HG02943 (cell line): Measurements from ENCODE around the gene SPNS3.

Source experiments
- ATAC-seq: cut with Tn5 transposase; IDR thresholded peaks from one replicate; pipeline ENCODE4 v1.9.1; 2021; ENCODE audit warnings: mild to moderate bottlenecking, low read depth, moderate library complexity; ENCODE audit not compliant: unreplicated experiment

The SPNS3 gene

GRCh38 chr17:4520894-4521600, 87.3 kb downstream of the SPNS3 start:
- ATAC-seq, result no peak

DNA sequence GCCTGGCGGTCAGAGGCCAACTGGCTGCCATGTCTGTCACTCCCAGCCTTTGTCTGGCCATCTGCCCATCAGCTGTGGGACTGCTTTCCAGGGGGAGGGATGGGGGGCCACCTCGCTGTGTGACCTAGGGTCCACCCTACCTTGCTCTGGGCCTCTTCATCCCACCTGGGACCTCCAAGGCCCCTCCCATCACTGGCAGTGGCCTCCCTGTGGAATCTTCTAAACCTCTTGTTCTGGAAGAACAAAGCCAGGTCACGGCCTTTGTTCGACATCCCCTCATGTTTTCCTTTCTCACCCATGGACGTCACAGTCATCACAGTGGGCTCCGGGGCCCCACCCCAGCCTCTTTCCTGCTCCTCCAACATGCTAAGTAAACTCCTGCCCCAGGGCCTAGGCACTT, 88.9 kb downstream of the SPNS3 start:
- ATAC-seq, result no peak

GRCh38 chr17:4523946-4524345, 90.2 kb downstream of the SPNS3 start:
- ATAC-seq, result no peak

DNA sequence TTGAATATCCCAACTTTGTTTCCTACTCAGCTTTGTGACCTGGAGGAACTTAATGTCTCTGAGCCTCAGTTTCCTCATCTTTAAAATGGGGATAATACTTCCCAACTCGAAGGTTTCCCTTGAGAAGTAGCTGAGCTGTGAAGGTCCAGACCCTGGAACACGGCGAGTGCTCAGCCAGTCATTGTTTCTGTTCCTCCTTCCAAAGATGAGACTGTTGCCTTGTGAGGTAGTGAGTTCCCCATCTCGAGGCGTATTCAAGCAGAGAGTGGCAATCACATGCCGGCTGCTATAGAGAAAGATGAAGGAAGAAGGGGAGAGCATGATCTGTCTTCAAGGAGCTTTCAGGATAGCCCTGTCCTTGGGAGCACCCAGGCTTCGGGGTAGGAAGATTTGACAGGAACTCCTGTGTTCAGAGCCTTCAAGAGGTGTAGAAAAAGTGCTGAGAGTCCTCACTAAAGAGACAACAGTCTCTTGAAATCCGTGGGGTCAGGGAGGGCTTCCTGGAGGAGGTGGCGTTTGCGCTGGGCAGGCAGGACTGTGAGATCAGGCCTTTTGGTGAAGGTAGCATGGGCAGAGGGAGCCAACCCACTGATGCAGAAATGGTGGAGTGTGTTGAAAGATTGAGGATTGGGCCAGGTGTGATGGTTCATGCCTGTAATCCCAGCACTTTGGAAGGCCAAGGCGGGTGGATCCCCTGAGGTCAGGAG, 92.1 kb downstream of the SPNS3 start:
- no peak for ATAC-seq

- no peak for ATAC-seq
Measured at GRCh38 chr17:4527134-4527533, 93.4 kb downstream of the SPNS3 start.

GRCh38 chr17:4527566-4528125, 93.9 kb downstream of the SPNS3 start:
- no peak for ATAC-seq

DNA sequence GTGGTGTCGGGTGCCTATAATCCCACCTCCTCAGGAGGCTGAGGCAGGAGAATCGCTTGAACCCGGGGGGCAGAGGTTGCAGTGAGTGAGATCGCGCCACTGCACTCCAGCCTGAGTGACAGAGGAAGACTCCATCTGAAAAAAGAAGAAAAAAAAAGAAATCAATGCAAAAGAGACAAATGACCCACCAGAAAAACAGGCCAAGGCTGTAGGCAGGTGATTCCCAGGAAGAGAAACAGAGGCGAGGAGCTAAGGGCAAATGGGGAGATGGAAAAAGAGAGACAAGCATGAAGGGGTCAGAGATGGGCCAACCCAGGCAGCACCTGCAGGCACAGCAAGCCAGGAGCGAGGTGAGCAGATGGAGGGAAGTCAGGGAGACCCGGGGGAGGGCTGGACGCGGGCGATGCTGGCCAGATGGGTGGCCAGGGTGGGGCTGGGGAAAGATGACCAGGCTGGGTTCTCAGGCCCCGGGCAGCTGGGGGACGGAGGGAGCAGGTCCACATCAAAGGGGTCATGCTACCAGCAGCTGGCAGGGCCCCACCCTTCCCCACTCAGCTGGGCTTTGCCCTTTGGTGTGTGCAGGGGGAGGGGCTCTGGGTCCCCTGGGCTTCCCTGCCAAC, 95.9 kb downstream of the SPNS3 start:
- no peak for ATAC-seq

DNA sequence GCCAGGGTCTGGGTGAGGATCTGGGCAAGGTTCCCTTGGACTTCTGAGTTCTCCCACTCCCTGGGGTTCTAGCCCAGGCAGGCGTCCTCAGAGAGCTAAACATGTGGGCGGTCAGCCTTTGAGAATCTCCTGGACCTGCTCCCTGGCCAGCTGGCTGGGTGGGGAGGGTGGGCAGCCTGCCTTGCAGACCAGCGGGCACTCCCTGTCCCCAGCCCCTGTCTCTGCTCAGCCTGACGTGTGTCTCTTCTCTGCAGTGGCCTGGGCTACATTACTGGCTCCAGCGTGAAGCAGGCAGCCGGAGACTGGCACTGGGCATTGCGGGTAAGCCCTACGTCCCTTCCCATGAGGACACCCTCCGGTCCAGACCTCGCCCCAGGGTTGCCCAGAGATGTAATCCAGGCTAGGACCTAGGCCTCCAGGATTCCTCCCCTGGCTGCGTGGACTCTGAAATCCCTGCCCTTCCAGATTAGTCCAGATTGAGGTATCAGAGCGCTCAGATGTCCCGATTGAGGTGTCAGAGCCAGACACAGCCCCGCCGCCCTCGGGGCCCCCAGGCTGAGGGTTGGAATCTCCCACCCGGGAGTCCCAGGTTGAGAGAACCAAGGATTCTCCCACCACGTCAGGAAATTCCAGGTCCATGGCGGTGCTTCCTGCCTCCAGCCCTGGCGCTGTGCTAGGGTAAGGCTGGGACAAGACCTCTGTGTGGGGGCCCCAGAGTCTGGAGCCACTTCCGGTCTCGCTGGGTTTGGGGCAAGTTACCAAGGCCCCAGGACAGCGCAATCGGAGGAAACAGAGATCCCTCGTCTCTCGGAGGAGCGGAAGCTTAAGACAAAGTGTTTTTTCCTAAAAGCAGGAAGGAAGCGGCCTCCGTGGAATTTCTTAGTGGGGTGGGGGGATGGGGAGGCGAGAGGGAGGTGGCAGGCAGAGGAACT, 97.3 kb downstream of the SPNS3 start:
- no peak for ATAC-seq

DNA sequence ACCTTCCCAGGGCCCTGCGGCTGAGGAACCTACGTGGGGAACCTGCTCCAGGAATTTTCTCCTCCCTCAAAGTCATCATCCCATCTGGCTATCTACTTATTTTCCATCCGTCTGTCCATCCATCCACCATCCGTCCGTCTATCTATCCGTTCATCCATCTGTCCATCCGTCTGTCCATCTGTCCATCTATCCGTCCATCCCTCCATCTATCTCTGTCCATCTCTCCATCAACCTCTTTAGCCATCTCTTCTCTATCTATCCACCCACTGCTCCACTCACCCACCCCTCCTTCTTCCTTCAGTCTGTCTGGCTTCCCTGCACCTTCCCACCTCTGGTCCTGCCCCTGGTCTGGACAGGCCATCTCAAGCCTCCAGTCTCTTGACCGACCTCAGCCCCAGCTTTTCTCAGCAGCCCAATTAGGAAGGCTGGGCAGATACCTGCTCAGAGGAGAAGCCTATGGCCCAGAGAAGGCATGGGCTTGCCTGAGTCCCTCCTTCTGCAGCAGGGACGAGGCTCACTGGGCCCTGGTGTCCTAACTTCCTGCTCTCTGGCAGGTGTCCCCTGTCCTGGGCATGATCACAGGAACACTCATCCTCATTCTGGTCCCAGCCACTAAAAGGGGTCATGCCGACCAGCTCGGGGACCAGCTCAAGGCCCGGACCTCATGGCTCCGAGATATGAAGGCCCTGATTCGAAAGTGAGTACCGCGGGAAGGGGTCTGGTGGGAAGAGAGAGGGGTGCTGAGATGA, 98.4 kb downstream of the SPNS3 start:
- no peak for ATAC-seq

DNA sequence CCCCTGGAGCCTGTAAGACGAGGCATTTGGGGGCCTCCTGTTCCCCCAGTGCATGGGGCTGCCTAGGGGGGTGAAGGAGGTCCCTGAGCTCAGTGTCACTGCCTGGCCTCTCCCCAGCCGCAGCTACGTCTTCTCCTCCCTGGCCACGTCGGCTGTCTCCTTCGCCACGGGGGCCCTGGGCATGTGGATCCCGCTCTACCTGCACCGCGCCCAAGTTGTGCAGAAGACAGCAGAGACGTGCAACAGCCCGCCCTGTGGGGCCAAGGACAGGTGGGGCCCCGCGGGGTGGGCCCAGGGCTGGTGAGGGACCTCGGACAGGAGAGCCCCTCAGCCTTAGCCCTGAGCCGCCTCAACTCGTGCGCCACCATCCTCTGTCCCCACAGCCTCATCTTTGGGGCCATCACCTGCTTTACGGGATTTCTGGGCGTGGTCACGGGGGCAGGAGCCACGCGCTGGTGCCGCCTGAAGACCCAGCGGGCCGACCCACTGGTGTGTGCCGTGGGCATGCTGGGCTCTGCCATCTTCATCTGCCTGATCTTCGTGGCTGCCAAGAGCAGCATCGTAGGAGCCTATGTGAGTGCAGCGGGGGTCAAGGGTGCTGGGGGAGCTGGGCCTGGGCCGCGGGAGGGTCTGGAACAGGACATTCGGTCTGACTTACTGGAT, 99.3 kb downstream of the SPNS3 start:
- no peak for ATAC-seq

GRCh38 chr17:4533523-4534504, 100.1 kb downstream of the SPNS3 start:
- no peak for ATAC-seq

- ATAC-seq, result no peak
Measured at GRCh38 chr17:4534515-4534914, 100.8 kb downstream of the SPNS3 start.

- ATAC-seq, result no peak
Measured at GRCh38 chr17:4534928-4535666, 101.4 kb downstream of the SPNS3 start.

GRCh38 chr17:4535667-4536258, 102.0 kb downstream of the SPNS3 start:
- no peak for ATAC-seq

DNA sequence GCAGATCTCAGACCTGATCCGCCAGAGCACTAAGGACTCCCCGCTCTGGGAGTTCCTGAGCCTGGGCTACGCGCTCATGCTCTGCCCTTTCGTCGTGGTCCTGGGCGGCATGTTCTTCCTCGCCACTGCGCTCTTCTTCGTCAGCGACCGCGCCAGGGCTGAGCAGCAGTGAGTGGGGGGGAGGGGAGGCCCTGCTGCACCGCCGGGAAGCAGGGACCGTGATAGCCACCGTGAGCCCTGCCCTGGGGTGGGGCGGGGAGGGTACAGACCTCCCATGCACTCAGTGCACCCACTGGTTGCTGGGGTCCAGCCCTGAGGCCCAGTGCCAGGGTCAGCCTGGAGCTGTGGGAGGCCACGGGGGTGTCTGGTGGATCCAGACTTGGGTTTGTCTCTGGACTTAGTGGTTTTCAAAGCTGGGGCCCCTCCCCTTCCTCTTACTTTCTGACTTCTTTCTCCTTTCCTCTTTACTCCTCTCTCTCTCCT, 102.6 kb downstream of the SPNS3 start:
- no peak for ATAC-seq

DNA sequence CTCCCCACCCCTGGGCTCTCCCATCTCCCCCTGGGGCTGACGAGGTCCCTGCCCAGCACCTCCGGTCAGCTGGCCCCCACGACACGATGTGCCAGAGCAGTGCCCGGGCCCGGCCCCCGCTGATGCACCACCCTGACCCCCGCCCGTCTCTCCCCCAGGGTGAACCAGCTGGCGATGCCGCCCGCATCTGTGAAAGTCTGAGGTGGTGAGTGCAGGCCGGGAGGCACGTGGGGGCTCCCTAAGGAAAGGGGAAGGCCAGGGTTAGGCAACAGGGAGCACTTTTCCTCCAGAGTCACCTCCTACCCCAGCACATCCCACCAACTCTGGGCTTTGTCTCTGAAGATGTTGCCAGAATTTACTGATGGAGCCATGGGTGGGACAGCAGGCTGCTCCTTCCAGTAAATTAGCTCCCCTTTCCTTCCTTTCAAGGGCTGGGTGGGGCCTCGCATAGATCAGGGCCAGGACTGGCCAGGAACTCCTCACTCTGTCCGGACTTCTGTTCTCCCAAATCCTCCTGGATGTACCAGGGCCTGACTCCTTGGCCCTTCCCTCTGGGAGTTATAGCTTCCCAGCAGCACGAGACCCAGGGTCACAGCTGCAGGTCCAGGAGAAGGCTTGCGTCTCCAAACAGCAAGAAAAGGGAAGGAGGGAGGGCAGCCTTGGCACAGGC, 103.1 kb downstream of the SPNS3 start:
- ATAC-seq, result no peak
